ENCODE data around the gene CLEC16A.

The CLEC16A gene

GRCh38 chr16:11005611-11005975, 61.2 kb downstream of the CLEC16A start:
- Histone ChIP-seq H3K27ac (ENCODE audit: low read length) (no peak overlapping the region), H3K36me3 (ENCODE audit: control insufficient read depth, insufficient read depth, low read length) (0 out of 2 replicates have a peak, but pooled peaks cover 3% of the 10 kb centered on the region), H3K27me3 (ENCODE audit: control insufficient read depth, insufficient read depth, low read length) (no peaks in the 10 kb centered on the region), H3K4me3 (ENCODE audit: low read length) (no peak overlapping the region), H3K9me3 (ENCODE audit: control insufficient read depth, insufficient read depth, low read length) (no peaks in the 10 kb centered on the region), H3K4me1 (ENCODE audit: control insufficient read depth, insufficient read depth, low read length) (no peaks in the 10 kb centered on the region)
- DNase-seq (ENCODE audit: low read depth, low spot score), result no peak
- no CpG with 5 or more reads among the region's 4 CpGs for WGBS (ENCODE audit: insufficient coverage, insufficient read length)

GRCh38 chr16:11006656-11007055, 62.3 kb downstream of the CLEC16A start:
- WGBS (ENCODE audit: insufficient coverage, insufficient read length), result no CpG with 5 or more reads among the region's 2 CpGs
- Histone ChIP-seq H3K4me1 (ENCODE audit: control insufficient read depth, insufficient read depth, low read length) (no peaks in the 10 kb centered on the region), H3K9me3 (ENCODE audit: control insufficient read depth, insufficient read depth, low read length) (no peaks in the 10 kb centered on the region), H3K27me3 (ENCODE audit: control insufficient read depth, insufficient read depth, low read length) (no peaks in the 10 kb centered on the region), H3K4me3 (ENCODE audit: low read length) (no peak overlapping the region), H3K36me3 (ENCODE audit: control insufficient read depth, insufficient read depth, low read length) (0 out of 2 replicates have a peak, but pooled peaks cover 3% of the 10 kb centered on the region), H3K27ac (ENCODE audit: low read length) (no peak overlapping the region)
- no peak for DNase-seq (ENCODE audit: low read depth, low spot score)

GRCh38 chr16:11007714-11008280, 63.4 kb downstream of the CLEC16A start:
- Histone ChIP-seq H3K4me3 (ENCODE audit: low read length) (no peak overlapping the region), H3K9me3 (ENCODE audit: control insufficient read depth, insufficient read depth, low read length) (no peaks in the 10 kb centered on the region), H3K36me3 (ENCODE audit: control insufficient read depth, insufficient read depth, low read length) (0 out of 2 replicates have a peak, but pooled peaks cover 3% of the 10 kb centered on the region), H3K4me1 (ENCODE audit: control insufficient read depth, insufficient read depth, low read length) (no peaks in the 10 kb centered on the region), H3K27me3 (ENCODE audit: control insufficient read depth, insufficient read depth, low read length) (no peaks in the 10 kb centered on the region), H3K27ac (ENCODE audit: low read length) (no peak overlapping the region)
- no CpG with 5 or more reads among the region's 7 CpGs for WGBS (ENCODE audit: insufficient coverage, insufficient read length)
- DNase-seq (ENCODE audit: low read depth, low spot score), result no peak

GRCh38 chr16:11009027-11009755, 64.8 kb downstream of the CLEC16A start:
- Histone ChIP-seq H3K9me3 (ENCODE audit: control insufficient read depth, insufficient read depth, low read length) (no peaks in the 10 kb centered on the region), H3K4me3 (ENCODE audit: low read length) (no peak overlapping the region), H3K4me1 (ENCODE audit: control insufficient read depth, insufficient read depth, low read length) (no peaks in the 10 kb centered on the region), H3K36me3 (ENCODE audit: control insufficient read depth, insufficient read depth, low read length) (no peaks in the 10 kb centered on the region), H3K27me3 (ENCODE audit: control insufficient read depth, insufficient read depth, low read length) (no peaks in the 10 kb centered on the region), H3K27ac (ENCODE audit: low read length) (no peak overlapping the region)
- DNase-seq (ENCODE audit: low read depth, low spot score), result no peak
- no CpG with 5 or more reads among the region's 8 CpGs for WGBS (ENCODE audit: insufficient coverage, insufficient read length)

GRCh38 chr16:11010575-11011221, 66.3 kb downstream of the CLEC16A start:
- Histone ChIP-seq H3K27ac (ENCODE audit: low read length) (no peak overlapping the region), H3K9me3 (ENCODE audit: control insufficient read depth, insufficient read depth, low read length) (no peaks in the 10 kb centered on the region), H3K36me3 (ENCODE audit: control insufficient read depth, insufficient read depth, low read length) (no peaks in the 10 kb centered on the region), H3K4me1 (ENCODE audit: control insufficient read depth, insufficient read depth, low read length) (no peaks in the 10 kb centered on the region), H3K4me3 (ENCODE audit: low read length) (no peak overlapping the region), H3K27me3 (ENCODE audit: control insufficient read depth, insufficient read depth, low read length) (no peaks in the 10 kb centered on the region)
- WGBS (ENCODE audit: insufficient coverage, insufficient read length), result 100% methylated on average over 1 of the region's 12 CpGs
- no peak for DNase-seq (ENCODE audit: low read depth, low spot score)

- no peak overlapping the region for H3K4me3 ChIP-seq (ENCODE audit: low read length)
- no CpG with 5 or more reads among the region's 1 CpG for WGBS (ENCODE audit: insufficient coverage, insufficient read length)
- H3K27ac ChIP-seq (ENCODE audit: low read length), result no peak overlapping the region
- no peaks in the 10 kb centered on the region for H3K36me3 ChIP-seq (ENCODE audit: control insufficient read depth, insufficient read depth, low read length)
- H3K27me3 ChIP-seq (ENCODE audit: control insufficient read depth, insufficient read depth, low read length), result no peaks in the 10 kb centered on the region
- no peak for DNase-seq (ENCODE audit: low read depth, low spot score)
- no peaks in the 10 kb centered on the region for H3K4me1 ChIP-seq (ENCODE audit: control insufficient read depth, insufficient read depth, low read length)
- H3K9me3 ChIP-seq (ENCODE audit: control insufficient read depth, insufficient read depth, low read length), result no peaks in the 10 kb centered on the region
These were observed 67.0 kb downstream of the CLEC16A start for GRCh38 chr16:11011326-11011725.

- Histone ChIP-seq H3K4me3 (ENCODE audit: low read length) (no peak overlapping the region), H3K9me3 (ENCODE audit: control insufficient read depth, insufficient read depth, low read length) (no peaks in the 10 kb centered on the region), H3K27me3 (ENCODE audit: control insufficient read depth, insufficient read depth, low read length) (no peaks in the 10 kb centered on the region), H3K36me3 (ENCODE audit: control insufficient read depth, insufficient read depth, low read length) (no peaks in the 10 kb centered on the region), H3K27ac (ENCODE audit: low read length) (no peak overlapping the region), H3K4me1 (ENCODE audit: control insufficient read depth, insufficient read depth, low read length) (no peaks in the 10 kb centered on the region)
- no peak for DNase-seq (ENCODE audit: low read depth, low spot score)
- no CpG with 5 or more reads among the region's 8 CpGs for WGBS (ENCODE audit: insufficient coverage, insufficient read length)
These were observed 68.5 kb downstream of the CLEC16A start for GRCh38 chr16:11012841-11013240.

GRCh38 chr16:11014136-11014535, 69.8 kb downstream of the CLEC16A start:
- no CpG with 5 or more reads among the region's 4 CpGs for WGBS (ENCODE audit: insufficient coverage, insufficient read length)
- Histone ChIP-seq H3K36me3 (ENCODE audit: control insufficient read depth, insufficient read depth, low read length) (no peaks in the 10 kb centered on the region), H3K27ac (ENCODE audit: low read length) (no peak overlapping the region), H3K4me1 (ENCODE audit: control insufficient read depth, insufficient read depth, low read length) (no peaks in the 10 kb centered on the region), H3K9me3 (ENCODE audit: control insufficient read depth, insufficient read depth, low read length) (no peaks in the 10 kb centered on the region), H3K27me3 (ENCODE audit: control insufficient read depth, insufficient read depth, low read length) (no peaks in the 10 kb centered on the region), H3K4me3 (ENCODE audit: low read length) (no peak overlapping the region)
- no peak for DNase-seq (ENCODE audit: low read depth, low spot score)

GRCh38 chr16:11015076-11015475, 70.7 kb downstream of the CLEC16A start:
- no peak overlapping the region for H3K4me3 ChIP-seq (ENCODE audit: low read length)
- H3K36me3 ChIP-seq (ENCODE audit: control insufficient read depth, insufficient read depth, low read length), result no peaks in the 10 kb centered on the region
- DNase-seq (ENCODE audit: low read depth, low spot score), result no peak
- no peaks in the 10 kb centered on the region for H3K9me3 ChIP-seq (ENCODE audit: control insufficient read depth, insufficient read depth, low read length)
- H3K4me1 ChIP-seq (ENCODE audit: control insufficient read depth, insufficient read depth, low read length), result no peaks in the 10 kb centered on the region
- H3K27me3 ChIP-seq (ENCODE audit: control insufficient read depth, insufficient read depth, low read length), result no peaks in the 10 kb centered on the region
- WGBS (ENCODE audit: insufficient coverage, insufficient read length), result no CpG with 5 or more reads among the region's 6 CpGs
- H3K27ac ChIP-seq (ENCODE audit: low read length), result no peak overlapping the region

- no CpG with 5 or more reads among the region's 5 CpGs for WGBS (ENCODE audit: insufficient coverage, insufficient read length)
- H3K36me3 ChIP-seq (ENCODE audit: control insufficient read depth, insufficient read depth, low read length), result no peaks in the 10 kb centered on the region
- no peak overlapping the region for H3K4me3 ChIP-seq (ENCODE audit: low read length)
- no peak for DNase-seq (ENCODE audit: low read depth, low spot score)
- no peaks in the 10 kb centered on the region for H3K4me1 ChIP-seq (ENCODE audit: control insufficient read depth, insufficient read depth, low read length)
- no peaks in the 10 kb centered on the region for H3K9me3 ChIP-seq (ENCODE audit: control insufficient read depth, insufficient read depth, low read length)
- H3K27ac ChIP-seq (ENCODE audit: low read length), result no peak overlapping the region
- no peaks in the 10 kb centered on the region for H3K27me3 ChIP-seq (ENCODE audit: control insufficient read depth, insufficient read depth, low read length)
These were observed 71.2 kb downstream of the CLEC16A start for GRCh38 chr16:11015607-11016006.
